H7 (cell line): ENCODE results near the gene TSPYL6. TPM values are rescaled to one million over a fixed set of nuclear protein-coding genes. Genes with fewer than 3 reads are reported as not detected.

ENCODE experiments used
- total RNA-seq: library from RNA; depleted of rRNA; stranded (reverse); fragments of >200 nt; shearing (Covaris generic); gene quantifications from 2 replicates; pipeline ENCODE4 v1.2.3, GENCODE V29; 2014; rRNA removed

TSPYL6 gene
- total RNA-seq, 1 experiment from 2014 or later, result not detected

Other genes starting within 250 kb of the TSPYL6 start
- 3.7 and 5.2 TPM in 2 replicates for gene ACYP2, start 140.6 kb downstream of the TSPYL6 start, total RNA-seq
- gene SPTBN1, start 200.1 kb upstream of the TSPYL6 start, total RNA-seq, result 100 and 141 TPM in 2 replicates